ENCODE measurements around the gene ZNF653.

ZNF653 gene

GRCh38 chr19:11464333-11465265 lies 41.0 kb downstream of the ZNF653 start:
- TF ChIP-seq SPI1 (IDR thresholded peaks at IDR 0.05; ENCODE audit: borderline replicate concordance, low read depth) (no peak), REST (IDR thresholded peaks at IDR 0.05; ENCODE audit: insufficient replicate concordance, low read depth) (no peak), CTCF (IDR thresholded peaks at IDR 0.05; ENCODE audit: insufficient read depth, low read length) (no peak), GABPA (IDR thresholded peaks at IDR 0.05; ENCODE audit: low read depth) (no peak), POLR2AphosphoS5 (IDR thresholded peaks at IDR 0.05; ENCODE audit: low read depth) (no peak)
- Histone ChIP-seq H3K27me3 (ENCODE audit: insufficient read depth, poor library complexity, severe bottlenecking) (no peaks in the 10 kb centered on the region), H3K27ac (replicated peaks) (no peak overlapping the region), H3K4me3 (replicated peaks; ENCODE audit: insufficient read depth, low read length) (no peak overlapping the region)
- no peak for DNase-seq (ENCODE audit: low read depth in 1 of 2, low spot score in 1 of 2)

- no peak for DNase-seq (ENCODE audit: low read depth in 1 of 2, low spot score in 1 of 2)
- Histone ChIP-seq H3K27me3 (ENCODE audit: insufficient read depth, poor library complexity, severe bottlenecking) (no peaks in the 10 kb centered on the region), H3K4me3 (replicated peaks; ENCODE audit: insufficient read depth, low read length) (no peak overlapping the region), H3K27ac (replicated peaks) (no peak overlapping the region)
- TF ChIP-seq GABPA (IDR thresholded peaks at IDR 0.05; ENCODE audit: low read depth) (no peak), REST (IDR thresholded peaks at IDR 0.05; ENCODE audit: insufficient replicate concordance, low read depth) (no peak), SPI1 (IDR thresholded peaks at IDR 0.05; ENCODE audit: borderline replicate concordance, low read depth) (no peak), POLR2AphosphoS5 (IDR thresholded peaks at IDR 0.05; ENCODE audit: low read depth) (no peak), CTCF (IDR thresholded peaks at IDR 0.05; ENCODE audit: insufficient read depth, low read length) (no peak)
Observed at GRCh38 chr19:11463391-11463790, 42.2 kb downstream of the ZNF653 start.

GRCh38 chr19:11461453-11461852 lies 44.2 kb downstream of the ZNF653 start:
- no peak overlapping the region for H3K27ac ChIP-seq (replicated peaks)
- no peaks in the 10 kb centered on the region for H3K27me3 ChIP-seq (ENCODE audit: insufficient read depth, poor library complexity, severe bottlenecking)
- DNase-seq (ENCODE audit: low read depth in 1 of 2, low spot score in 1 of 2) = no peak
- H3K4me3 ChIP-seq (replicated peaks; ENCODE audit: insufficient read depth, low read length) = no peak overlapping the region
- TF ChIP-seq GABPA (IDR thresholded peaks at IDR 0.05; ENCODE audit: low read depth) (no peak), CTCF (IDR thresholded peaks at IDR 0.05; ENCODE audit: insufficient read depth, low read length) (no peak), POLR2AphosphoS5 (IDR thresholded peaks at IDR 0.05; ENCODE audit: low read depth) (no peak), REST (IDR thresholded peaks at IDR 0.05; ENCODE audit: insufficient replicate concordance, low read depth) (no peak), SPI1 (IDR thresholded peaks at IDR 0.05; ENCODE audit: borderline replicate concordance, low read depth) (no peak)
